Vagina (tissue), 2 donors: ENCODE measurements around the gene TMEM255B. TPM values are rescaled to one million over a fixed set of nuclear protein-coding genes. Genes with fewer than 3 reads are reported as not detected.
"Not testable (repeated sequence)": the region's sequence is repeated elsewhere in the genome, so short reads cannot be mapped to it uniquely, and the experiment has no call there.

Experiments used
- DNase-seq, 2 donors: peaks; one replicate each; pipeline ENCODE4 v3.0.0-alpha.2; 2017; ENCODE audit errors: extremely low spot score in 2 of 2
- H3K27ac ChIP-seq: fragments of 200-600 bp; sonication (generic); one replicate; pipeline ENCODE4 v1.5.1; 2019
- H3K27me3 ChIP-seq: fragments of 200-600 bp; sonication (generic); one replicate; pipeline ENCODE4 v1.5.1; 2019
- H3K36me3 ChIP-seq, 2 donors: fragments of 200-600 bp; sonication (generic); one replicate each; pipeline ENCODE4 v1.5.1; 2017 to 2019
- H3K4me1 ChIP-seq: fragments of 200-600 bp; sonication (generic); one replicate; pipeline ENCODE4 v1.5.1; 2019
- H3K4me3 ChIP-seq, 2 donors: fragments of 200-600 bp; sonication (generic); 1 replicate in 1 of 2; 2 replicates in 1 of 2; pipeline ENCODE4 v1.5.1; 2016 to 2019
- H3K9me3 ChIP-seq: fragments of 200-600 bp; sonication (generic); one replicate; pipeline ENCODE4 v1.5.1; 2019
- POLR2A ChIP-seq, 2 donors: fragments of 450-650 bp; IDR thresholded peaks; one replicate each; pipeline ENCODE4 v1.6.1; 2017; ENCODE audit warnings: antibody characterized with exemption in 2 of 2, mild to moderate bottlenecking in 2 of 2, moderate library complexity in 2 of 2
- POLR2AphosphoS5 ChIP-seq, 2 donors: sonication (generic); formaldehyde crosslinking; IDR thresholded peaks; one replicate each; pipeline ENCODE4 v1.9.0; 2017; ENCODE audit warnings: antibody characterized with exemption in 2 of 2, mild to moderate bottlenecking in 2 of 2, low read depth in 1 of 2; ENCODE audit not compliant: insufficient read depth in 1 of 2
- intact Hi-C: fragments of 100-400 bp; cut with DNase I; formaldehyde crosslinking; loops from one replicate; pipeline ENCODE4 v1.15.1; 2023
- total RNA-seq: library from RNA; depleted of rRNA; stranded (reverse); fragments of >200 nt; gene quantifications from one replicate; pipeline ENCODE4 v1.2.3, GENCODE V29; 2016
- TF ChIP-seq, protein P1 (sequence below), 3 experiments: fragments of 450-650 bp in 2 of 3; fragments of 200-600 bp in 1 of 3; sonication (generic) in 1 of 3; IDR thresholded peaks; one replicate each; pipeline ENCODE4 v1.5.1; 2017 to 2019; ENCODE audit warnings: antibody characterized with exemption in 3 of 3, mild to moderate bottlenecking in 2 of 3, moderate library complexity in 2 of 3

TMEM255B gene
- total RNA-seq, 1 donor from 2014 or later, result 6.4 TPM

DNA sequence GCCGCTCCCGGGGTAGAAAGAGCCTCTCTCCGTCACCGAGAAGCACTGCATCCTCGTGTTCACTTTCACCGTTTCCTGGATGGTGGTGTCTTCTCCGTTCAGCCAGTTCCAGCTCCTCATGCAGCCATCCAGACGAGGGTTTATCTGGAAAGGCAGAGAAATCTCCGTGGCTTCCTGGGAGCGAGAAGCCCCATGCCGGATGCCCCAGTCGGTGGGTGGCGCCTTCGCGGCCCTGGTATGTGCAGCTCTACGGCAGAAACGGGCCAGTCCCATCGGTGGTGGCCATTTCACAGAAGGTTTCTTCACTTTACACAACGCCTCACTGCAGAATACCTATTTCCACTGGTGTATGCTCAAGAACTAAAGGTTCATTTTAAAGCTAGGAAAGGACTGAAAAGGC, 68.0 kb downstream of the TMEM255B start:
- no peak overlapping the region for H3K4me3 ChIP-seq
- H3K27me3 ChIP-seq, result no peaks in the 10 kb centered on the region
- peak overlapping the region; percentile 39 for H3K27ac ChIP-seq
- H3K36me3 ChIP-seq, result peaks cover 0 to 51% of the 10 kb centered on the region in 2 donors
- peaks cover 9% of the 10 kb centered on the region for H3K4me1 ChIP-seq
- H3K9me3 ChIP-seq, result no peaks in the 10 kb centered on the region
- no peak for DNase-seq
- TF ChIP-seq, protein P1, sequence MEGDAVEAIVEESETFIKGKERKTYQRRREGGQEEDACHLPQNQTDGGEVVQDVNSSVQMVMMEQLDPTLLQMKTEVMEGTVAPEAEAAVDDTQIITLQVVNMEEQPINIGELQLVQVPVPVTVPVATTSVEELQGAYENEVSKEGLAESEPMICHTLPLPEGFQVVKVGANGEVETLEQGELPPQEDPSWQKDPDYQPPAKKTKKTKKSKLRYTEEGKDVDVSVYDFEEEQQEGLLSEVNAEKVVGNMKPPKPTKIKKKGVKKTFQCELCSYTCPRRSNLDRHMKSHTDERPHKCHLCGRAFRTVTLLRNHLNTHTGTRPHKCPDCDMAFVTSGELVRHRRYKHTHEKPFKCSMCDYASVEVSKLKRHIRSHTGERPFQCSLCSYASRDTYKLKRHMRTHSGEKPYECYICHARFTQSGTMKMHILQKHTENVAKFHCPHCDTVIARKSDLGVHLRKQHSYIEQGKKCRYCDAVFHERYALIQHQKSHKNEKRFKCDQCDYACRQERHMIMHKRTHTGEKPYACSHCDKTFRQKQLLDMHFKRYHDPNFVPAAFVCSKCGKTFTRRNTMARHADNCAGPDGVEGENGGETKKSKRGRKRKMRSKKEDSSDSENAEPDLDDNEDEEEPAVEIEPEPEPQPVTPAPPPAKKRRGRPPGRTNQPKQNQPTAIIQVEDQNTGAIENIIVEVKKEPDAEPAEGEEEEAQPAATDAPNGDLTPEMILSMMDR (IDR thresholded peaks at IDR 0.05), result no peak
- TF ChIP-seq POLR2A (IDR thresholded peaks at IDR 0.05), result no peak
- intact Hi-C loops, result no loop called here

DNA sequence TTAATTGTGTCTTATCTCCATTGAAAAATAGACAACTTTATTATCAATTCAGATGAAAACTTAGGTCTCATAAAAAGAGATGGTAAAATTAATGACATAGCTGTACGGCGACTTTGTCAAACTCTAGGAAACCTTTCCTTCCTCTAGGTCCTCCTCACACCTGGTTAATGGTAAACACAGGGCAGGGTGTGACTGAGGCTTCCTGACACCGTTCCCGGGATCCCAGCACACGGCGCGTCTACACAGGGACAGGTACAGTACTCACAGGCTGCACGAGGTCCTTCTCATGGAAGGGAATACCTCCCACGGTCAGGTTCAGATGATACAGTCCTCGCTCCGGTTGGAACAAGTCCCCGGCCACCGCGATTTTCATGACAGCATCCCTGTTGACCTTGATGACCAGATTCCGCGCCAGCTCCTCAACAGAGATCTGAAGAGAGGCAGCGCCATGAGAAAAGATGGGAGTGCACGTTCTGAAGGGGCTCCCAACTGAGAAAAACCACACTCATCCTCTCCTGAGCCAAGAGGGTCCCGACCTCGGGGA, 69.3 kb downstream of the TMEM255B start:
- DNase-seq, result no peak
- Histone ChIP-seq H3K4me3 (no peak overlapping the region), H3K36me3 (peaks cover 0 to 51% of the 10 kb centered on the region in 2 donors), H3K9me3 (no peaks in the 10 kb centered on the region), H3K27me3 (no peaks in the 10 kb centered on the region), H3K27ac (no peak overlapping the region), H3K4me1 (no peaks in the 10 kb centered on the region)
- TF ChIP-seq POLR2AphosphoS5 (IDR thresholded peaks at IDR 0.05; ENCODE audit: insufficient read depth in 1 of 2, low read depth in 1 of 2), result no peak
- no peak for TF ChIP-seq POLR2A (IDR thresholded peaks at IDR 0.05)
- TF ChIP-seq, protein P1 (IDR thresholded peaks at IDR 0.05), result no peak
- intact Hi-C loops, result no loop called here

DNA sequence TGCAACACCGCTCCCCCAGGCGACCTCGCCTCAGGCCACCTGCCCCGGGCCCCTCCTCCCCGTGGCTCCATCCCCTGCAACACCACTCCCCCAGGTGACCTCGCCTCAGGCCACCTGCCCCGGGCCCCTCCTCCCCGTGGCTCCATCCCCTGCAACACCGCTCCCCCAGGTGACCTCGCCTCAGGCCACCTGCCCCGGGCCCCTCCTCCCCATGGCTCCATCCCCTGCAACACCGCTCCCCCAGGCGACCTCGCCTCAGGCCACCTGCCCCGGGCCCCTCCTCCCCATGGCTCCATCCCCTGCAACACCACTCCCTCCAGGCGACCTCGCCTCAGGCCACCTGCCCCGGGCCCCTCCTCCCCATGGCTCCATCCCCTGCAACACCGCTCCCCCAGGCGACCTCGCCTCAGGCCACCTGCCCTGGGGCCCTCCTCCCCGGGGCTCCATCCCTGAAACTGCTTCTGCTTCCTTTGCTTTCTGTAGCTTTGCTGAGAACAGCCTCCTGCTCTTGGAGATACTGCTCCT, 71.5 kb downstream of the TMEM255B start:
- H3K27me3 ChIP-seq, DNase-seq, H3K4me3 ChIP-seq, H3K27ac ChIP-seq, H3K4me1 ChIP-seq, intact Hi-C loops, H3K9me3 ChIP-seq: not testable (repeated sequence)
- peaks cover 0 to 62% of the 10 kb centered on the region in 2 donors for H3K36me3 ChIP-seq

DNA sequence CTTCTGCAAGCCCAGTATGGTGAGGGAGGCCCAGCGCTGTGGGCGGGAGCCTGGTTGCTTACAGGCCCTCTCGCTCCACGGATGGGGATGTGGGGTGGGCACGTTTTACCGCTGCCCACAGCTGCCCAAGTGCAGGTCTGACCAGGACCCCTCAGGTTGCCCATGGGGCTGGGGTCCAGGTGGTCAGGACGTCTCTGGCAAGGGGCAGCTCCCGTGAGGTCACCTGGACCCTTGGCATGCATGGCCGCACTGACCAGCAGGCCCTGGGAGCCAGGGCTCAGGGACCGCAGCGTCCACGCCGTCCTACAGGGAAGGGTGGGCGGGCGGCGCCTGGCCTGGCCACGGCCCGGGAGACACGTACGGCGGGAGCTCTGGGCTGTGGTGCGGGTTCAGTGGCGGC, 72.0 kb downstream of the TMEM255B start:
- no peak for DNase-seq
- Histone ChIP-seq H3K4me1 (peaks cover 12% of the 10 kb centered on the region), H3K36me3 (peaks cover 0 to 57% of the 10 kb centered on the region in 2 donors), H3K27ac (no peak overlapping the region), H3K4me3 (no peak overlapping the region), H3K9me3 (no peaks in the 10 kb centered on the region), H3K27me3 (no peaks in the 10 kb centered on the region)
- intact Hi-C loops, result no loop called here
- no peak for TF ChIP-seq POLR2AphosphoS5 (IDR thresholded peaks at IDR 0.05; ENCODE audit: insufficient read depth in 1 of 2, low read depth in 1 of 2)
- TF ChIP-seq POLR2A (IDR thresholded peaks at IDR 0.05), result no peak
- TF ChIP-seq, protein P1 (IDR thresholded peaks at IDR 0.05), result no peak

DNA sequence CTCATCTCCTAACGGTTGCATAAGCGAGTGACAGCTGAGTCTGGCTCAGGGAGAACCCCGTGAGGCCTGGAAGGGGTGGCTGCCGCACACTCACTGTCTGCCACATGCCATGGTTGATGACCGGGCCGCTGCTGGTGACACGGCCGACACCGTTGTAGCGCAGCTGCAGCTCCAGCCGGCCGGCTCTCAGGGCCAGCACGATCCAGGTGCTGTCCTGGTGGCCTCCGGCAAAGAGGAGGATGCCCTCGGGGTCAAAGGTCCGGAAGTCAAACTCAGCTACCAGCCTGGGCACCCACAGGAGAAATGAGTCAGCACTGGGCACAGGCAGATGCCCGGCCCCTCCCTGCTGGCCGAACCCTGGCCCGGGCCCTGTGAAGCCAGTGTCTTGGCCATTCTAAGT, 73.2 kb downstream of the TMEM255B start:
- peaks cover 0 to 46% of the 10 kb centered on the region in 2 donors for H3K36me3 ChIP-seq
- intact Hi-C loops, result no loop called here
- no peak for TF ChIP-seq POLR2AphosphoS5 (IDR thresholded peaks at IDR 0.05; ENCODE audit: insufficient read depth in 1 of 2, low read depth in 1 of 2)
- no peak for TF ChIP-seq POLR2A (IDR thresholded peaks at IDR 0.05)
- TF ChIP-seq, protein P1 (IDR thresholded peaks at IDR 0.05), result no peak
- H3K27me3 ChIP-seq, result no peaks in the 10 kb centered on the region
- H3K4me3 ChIP-seq, result no peak overlapping the region
- peaks cover 19% of the 10 kb centered on the region for H3K4me1 ChIP-seq
- DNase-seq, result no peak
- no peak overlapping the region for H3K27ac ChIP-seq
- H3K9me3 ChIP-seq, result no peaks in the 10 kb centered on the region
